Stimulated activated CD4-positive, alpha-beta T cell treated with anti-CD3 and anti-CD28 coated beads, Interleukin-4, amount 100 ng/mL, for 24 hours (primary cell): ENCODE measurements around the gene GJA9.
A peak's percentile ranks its signal among the peaks of the same experiment; 100 is the strongest.
"Not testable (repeated sequence)": the region's sequence is repeated elsewhere in the genome, so short reads cannot be mapped to it uniquely, and the experiment has no call there.

ENCODE experiments used
- DNase-seq: peaks from one replicate; pipeline ENCODE4 v3.0.0-alpha.2; 2020

The GJA9 gene

DNA sequence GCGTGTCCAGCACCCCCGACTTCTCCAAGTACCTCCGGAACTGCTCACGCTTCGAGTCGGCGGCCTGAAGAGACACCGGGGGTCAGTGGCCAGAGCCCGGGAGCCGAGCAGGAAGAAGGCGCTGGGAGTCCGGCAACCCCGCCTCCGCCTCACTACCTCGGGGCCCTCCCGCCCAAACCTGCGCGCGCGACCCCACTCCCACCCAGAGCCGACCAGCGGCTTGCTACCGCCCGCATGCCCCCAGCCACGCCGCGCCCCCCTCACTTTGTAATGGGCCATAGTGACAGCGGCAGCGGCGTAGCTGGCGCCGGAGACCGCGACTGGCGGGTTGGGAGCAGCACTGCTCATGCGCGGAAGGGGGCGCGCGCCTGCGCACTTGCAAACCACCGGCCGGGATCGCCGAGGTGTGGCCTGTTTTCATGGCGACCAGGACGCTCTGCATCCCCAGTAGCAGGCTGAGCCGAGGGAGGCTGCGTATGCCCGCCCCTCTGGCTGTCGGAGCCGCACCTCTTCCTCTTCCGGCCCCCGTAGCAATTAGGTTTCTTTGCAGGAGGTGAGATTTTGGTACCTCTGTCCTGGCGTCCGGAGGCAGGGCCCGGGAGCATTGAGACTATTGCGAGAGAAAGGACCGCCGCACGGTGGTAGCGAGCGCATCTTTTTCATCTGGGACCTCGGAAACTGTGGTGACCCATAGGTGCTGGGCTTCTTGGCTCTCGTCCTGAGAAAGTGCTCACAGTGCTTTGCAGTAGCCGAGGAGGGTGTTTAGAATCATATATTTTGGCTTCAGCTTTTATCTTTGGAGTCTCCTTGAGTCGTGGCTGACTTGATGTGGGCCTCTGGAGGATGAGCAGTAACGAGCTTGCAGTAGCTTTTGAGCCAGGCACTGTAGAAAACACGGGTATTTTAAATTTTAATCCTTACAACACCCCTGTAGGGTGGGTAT, 8.1 kb downstream of the GJA9 start, which contains the start of gene MYCBP:
Gene MYCBP, minus strand, starts transcription at position 322 of the 943 bp plus-strand sequence. Its CDS starts 43 bp downstream, at position 279.
- DNase-seq = peak; percentile 96

DNA sequence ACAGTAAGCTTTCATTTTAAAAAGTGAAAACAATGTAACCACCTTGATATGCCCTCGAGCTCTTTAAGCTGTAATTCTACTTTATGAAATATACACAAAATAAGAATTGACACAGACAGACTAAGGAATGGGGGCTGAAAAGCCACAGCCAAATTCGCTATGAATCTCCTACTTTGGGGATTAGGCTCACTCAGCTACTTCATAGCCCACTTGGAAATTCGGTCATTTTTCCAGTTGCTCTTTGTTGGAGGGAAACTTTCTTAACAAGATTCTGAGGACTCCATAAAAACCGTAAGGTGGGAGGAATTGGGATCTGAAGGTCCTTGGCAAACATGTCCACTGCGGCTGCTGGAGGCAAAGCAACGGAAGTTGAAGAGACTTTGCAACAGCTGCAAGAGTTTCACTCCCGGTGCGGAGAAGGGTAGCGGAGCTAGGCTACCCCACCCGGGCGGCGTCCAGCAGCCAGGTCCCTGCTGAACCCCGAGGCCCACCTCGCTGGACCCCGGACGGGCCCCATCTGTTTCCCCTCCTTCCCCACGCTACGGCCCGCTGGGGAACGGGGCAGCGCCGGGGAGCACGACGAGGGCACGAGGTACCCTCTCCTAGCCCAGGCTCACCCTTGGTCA, 8.9 kb downstream of the GJA9 start:
- peak; percentile 46 for DNase-seq

DNA sequence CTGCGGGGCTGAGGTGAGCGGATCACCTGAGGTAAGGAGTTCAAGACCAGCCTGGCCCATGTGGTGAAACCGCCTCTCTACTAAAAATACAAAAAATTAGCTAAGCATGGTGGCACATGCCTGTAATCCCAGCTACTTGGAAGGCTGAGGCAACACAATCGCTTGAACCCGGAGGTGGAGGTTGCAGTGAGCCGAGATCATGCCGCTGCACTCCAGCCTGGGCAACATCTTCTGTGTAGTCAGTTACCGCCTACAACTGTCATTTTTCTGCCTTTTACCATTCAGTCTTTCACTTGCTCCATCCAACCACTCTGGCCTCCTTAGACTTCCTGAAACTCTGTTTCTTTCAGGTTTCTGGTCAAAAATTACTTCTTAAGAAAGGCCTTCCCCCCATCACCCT, 10.4 kb downstream of the GJA9 start:
- DNase-seq = no peak

DNA sequence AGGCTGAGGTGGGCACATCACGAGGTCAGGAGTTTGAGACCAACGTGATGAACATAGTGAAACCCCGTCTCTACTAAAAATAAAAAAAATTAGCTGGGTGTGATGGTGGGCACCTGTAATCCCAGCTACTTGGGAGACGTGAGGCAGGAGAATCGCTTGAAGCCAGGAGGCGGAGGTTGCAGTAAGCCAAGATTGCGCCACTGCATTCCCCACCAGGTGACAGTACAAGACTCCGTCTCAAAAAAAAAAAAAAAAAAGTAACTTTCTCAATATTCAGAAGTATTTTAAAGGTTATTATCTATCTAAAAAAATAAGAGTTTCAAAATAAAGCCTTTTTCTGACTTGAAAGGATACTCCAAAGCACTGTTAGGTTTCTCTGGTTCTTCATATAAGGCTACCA, 14.2 kb downstream of the GJA9 start:
- DNase-seq = no peak

DNA sequence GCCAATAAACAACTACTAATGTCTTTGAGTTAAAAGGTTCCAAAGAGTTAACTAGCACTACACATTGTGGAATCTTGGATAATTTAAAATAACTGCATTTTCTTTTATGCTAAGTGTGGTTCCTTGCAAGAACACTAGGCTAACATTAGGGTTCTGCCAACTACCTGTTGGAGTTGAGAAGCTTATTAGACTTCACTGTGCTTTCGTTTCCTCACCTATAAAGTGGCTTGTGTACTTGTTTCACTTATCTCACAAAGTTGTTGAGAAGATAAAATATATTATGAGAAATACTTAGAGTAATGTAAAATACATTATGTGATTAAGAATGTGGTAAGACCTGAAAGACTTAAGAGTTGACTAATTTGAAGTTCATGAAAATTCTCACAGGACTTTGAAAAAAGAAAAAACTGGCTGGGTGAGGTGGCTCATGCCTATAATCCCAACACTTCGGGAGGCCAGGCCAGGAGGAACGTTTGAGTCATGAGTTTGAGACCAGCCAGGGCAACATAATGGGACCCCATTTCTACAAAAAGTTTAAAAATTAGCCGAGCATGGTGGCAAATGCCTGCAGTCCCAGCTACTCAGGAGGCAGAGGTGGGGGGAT, 16.2 kb downstream of the GJA9 start:
- DNase-seq = no peak

DNA sequence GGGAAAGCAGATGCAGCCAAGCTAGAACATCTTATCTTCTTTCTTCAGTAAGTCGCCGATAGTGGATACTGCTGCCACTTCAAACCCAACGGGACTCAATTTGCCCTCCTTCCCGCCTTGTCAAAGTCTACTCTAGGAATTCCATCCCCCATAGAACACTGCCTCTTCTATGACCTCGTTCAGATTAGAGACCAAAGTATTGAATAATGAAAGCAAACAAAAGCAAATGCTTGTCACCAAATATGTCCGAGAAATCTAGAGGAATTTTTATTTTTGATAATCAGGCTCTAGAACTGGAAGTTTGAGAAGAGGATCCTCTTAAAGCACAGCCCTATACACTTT, 21.0 kb downstream of the GJA9 start:
- no peak for DNase-seq

DNA sequence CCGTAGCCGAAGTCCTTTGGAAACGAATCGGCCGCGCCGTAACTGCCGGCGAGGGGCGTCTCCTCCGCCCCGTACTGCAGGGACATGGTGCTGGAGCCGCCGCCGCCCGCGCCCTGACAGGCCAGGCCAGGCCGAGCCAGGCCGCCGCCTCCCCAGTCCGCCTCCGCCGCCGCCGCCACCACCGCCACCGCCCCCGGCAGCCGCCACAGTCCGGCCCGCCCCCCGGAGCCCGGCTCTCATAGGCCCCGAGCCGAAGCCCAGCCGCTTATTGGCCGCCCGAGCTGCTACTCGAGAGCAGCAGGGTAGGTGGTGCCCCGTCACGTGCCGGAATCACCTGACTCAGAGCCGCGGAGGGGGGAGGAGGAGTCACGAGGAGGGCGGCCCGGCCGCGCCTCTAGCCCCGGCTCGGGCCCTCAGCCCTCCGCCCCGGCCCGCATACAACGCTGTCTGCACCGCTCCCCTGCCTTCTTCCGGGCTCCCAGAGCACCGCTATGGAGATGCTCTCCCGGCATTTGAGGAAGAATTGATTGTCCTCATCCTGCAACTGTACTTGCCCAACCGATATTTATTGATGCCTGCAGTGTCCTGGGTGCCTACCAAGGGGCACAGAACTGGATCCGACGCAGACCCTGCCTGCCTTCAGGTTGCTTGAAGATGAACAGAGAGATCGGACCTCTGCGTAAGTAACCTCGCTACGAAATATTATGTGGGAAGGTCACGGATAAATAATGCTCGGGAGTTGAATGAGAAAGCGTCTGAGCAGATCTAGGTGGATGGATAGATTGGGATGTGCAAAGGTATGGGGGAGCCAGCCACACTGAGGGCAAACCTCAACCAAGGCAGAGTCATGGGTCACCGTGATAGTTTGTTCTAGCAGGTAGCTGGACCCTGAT, 21.6 kb downstream of the GJA9 start, which contains the start of gene RRAGC:
Gene RRAGC, minus strand, starts transcription at position 212 of the 893 bp plus-strand sequence. Its CDS starts 126 bp downstream, at position 86.
- peak; percentile 98 for DNase-seq

DNA sequence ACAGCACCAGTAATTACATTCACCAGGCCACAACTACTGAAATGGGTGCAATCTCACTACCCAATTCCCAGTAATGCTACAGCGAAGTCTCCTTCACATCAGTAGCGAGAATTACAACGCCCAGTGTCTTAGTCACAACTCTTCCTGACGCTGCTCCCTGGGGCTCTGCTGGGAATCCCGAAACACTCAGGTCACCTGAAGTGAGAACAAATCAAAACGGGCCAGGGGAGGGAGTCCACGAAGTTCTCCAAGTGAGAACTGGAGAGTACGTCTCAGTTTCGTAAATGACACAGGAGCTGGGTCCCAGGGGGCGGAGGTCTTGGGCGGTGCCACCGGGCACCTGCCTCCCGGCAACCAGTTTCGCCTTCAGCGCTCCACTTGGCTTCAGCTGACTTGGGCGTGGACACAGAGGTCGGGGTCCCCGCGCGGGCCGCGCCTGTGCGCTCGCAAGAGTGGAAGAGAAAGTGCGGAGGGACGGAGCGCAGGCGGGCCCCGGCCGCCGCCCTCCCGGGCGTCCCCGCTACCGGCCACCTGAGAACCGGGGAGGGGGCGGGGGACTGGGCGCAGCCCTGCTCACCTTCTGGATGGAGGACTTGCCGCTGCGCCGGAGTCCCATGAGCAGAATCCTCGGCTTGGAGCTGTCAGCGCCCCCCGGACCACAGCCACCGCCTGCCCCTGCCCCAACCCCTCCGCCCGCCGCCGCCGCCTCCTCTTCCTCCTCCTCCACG, 22.4 kb downstream of the GJA9 start:
- DNase-seq = peak; percentile 58

DNA sequence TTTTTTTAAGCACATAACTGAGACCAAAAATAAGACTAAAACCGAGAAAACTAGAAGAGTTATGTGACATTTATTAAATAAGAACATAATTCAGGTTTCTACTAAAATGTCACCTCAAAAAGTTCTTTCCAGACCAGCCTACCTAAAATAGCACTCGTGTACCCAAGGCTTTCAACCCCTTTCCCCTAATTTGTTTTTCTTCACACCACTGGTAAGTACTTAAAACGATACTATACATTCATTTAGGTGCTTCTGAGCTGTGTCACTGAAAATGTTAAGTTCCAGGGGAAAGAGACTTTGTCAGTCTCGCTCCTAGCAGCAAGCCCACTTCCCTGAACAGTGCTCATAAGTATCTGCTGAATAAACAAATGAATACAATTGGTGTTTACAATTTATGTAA, 28.6 kb downstream of the GJA9 start:
- no peak for DNase-seq

DNA sequence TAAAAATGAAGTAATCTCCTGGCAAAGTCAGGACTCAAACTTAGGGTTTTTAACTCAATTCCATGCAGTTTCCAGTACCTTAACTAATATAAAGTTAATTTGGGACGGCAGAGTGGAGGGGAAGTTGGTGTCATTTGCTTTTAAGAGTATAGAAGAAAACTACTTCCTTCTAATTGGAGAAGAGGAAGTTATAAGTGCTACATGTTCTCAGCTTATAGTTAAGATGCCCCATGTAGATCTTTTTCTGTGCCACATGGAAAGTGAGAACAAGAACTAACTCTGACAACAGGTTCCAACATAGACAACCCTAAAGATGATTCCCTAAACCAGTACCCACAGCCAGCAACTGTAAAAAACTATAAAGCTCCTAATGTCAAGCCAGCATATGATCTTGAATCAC, 33.3 kb downstream of the GJA9 start:
- no peak for DNase-seq

DNA sequence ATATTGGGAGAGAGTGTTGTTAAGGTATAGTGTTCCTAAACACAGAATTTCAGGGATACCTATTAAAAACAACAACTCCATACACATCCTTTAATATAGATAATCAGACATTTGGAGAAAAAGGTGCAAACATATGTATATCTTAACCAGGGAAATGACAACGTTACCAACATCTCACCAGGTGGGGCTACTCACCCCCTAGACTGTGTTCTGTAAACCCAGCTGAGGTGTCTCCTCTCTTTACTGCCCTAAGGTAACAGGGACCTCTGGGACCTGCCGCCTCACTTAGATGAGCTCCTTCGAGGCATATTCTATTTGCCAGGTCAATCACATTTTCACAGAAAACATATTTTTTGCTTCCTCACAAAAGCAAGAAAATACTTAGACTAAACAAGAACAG, 35.2 kb downstream of the GJA9 start:
- no peak for DNase-seq

DNA sequence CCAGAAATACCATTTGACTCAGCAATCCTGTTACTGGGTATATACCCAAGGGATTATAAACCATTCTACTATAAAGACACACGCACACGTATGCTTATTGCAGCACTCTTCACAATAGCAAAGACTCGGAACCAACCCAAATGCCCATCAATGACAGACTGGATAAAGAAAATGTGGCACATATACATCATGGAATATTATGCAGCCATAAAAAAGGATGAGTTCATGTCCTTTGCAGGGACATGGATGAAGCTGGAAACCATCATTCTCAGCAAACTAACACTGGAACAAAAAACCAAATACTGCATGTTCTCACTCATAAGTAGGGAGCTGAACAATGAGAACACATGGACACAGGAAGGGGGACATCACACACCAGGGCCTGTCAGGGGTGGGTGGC, 36.3 kb downstream of the GJA9 start:
- not testable (repeated sequence) for DNase-seq

DNA sequence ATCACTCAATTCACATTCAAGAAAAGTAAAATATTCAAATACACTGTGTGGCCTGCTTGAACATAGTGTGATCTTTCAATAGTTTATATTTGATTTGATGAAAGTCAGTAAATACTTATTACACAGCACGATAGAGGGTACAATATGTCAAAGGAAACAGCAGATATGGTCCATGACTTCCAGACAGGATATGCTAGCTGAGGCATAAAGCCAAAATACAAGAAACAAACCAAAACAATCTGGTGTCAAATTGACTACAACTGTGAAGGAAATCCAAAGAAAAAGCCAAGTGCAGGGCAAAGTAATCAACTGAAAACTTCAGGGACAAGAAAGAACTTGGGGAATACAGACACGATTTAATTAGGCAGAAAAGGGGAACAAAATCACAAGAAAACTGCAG, 41.1 kb downstream of the GJA9 start:
- DNase-seq = no peak

DNA sequence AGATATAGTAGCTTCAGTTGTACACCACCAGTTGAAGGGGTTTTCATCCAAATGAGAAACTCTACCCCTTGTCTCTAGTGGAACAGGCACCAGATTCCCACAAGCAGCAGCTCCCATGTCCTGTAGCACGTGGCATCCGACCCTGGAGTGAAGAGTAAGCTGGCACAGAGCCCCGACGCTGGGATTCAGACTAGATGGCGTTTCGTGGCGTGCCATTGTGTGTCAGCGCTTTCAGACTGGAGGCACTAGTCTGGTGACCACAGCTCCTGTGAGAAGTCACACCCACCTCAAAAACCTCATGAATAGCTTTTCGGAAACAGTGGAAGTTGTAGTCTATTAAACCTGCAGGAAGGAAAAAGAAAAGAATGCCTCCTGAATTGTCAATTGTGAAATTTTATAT, 42.0 kb downstream of the GJA9 start:
- no peak for DNase-seq

DNA sequence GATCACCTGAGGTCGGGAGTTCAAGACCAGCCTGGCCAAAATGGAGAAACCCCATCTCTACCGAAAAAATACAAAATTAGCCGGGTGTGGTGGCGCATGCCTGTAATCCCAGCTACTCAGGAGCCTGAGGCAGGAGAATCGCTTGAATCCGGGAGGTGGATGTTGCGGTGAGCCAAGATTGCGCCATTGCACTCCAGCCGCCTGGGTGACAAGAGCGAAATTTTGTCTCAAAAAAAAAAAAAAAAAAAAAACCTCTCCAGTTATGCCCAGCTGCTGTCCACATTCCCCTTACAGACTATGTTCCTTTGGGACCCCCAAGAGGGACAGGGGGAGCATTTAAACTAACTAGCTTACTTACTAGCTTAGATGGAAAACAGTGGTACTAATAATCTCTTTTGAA, 45.1 kb downstream of the GJA9 start:
- DNase-seq = not testable (repeated sequence)

DNA sequence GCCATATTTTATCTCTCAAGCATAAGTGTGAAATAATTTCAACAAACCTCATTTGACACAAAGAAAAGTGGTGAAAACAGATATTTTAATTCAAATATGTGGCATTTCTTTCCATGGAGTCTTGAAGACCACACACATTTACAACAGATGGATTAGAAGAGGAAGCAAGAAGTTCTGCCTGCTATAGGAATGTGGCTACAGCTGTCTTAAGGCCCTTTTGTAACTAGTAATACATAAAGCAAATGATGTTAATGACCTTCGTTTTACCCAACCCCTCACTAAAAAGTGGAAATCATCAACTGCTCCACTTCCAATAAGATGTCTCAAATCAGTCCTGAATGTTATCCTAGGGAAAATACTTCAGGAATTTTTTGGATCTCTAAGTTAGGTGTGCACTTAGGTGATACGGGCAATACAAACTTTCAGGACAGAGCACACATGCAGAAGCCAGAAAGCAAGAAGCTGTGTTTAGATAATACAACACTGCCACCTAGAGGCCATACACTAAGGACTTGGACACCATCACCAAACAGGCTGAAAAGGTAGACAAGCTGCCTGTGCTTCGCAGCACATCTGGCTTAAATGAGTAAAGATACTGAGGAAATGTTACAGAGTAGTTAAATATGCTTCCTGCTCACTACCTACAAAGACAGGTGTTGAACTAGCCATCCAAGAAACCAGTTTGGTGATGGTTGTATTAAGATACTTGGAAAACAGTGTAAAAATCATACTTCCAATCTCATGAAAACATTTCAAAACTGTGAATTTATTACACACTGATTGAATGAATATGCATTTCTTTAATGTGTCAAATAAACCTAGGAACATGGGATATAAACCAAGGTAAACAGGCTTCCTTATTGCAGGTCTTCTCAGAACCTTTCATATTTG, 46.2 kb downstream of the GJA9 start:
- peak; percentile 60 for DNase-seq

DNA sequence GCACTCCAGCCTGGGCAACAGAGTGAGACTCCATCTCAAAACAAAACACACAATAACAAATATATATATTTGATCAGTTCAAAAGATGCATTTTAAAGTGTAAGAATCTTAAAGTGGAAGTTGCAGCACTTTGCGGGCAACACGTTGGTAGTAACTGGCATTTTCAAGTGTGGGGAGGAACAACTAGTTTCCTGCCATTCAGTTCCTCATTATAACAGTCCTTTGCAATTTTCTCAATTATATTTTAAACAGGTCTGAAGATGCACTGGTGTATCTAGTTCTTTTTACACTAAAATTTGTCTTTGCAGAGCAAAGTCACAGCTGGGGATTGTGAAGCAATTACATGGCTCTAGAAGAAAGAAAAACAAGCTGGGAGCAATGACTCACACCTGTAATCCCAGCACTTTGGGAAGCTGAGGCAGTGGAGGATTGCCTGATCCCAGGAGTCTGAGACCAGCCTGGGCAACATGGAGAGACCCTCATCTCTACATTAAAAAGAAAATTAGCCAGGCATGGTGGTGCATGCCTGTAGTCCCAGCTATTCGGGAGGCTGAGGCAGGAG, 47.1 kb downstream of the GJA9 start:
- DNase-seq = no peak

DNA sequence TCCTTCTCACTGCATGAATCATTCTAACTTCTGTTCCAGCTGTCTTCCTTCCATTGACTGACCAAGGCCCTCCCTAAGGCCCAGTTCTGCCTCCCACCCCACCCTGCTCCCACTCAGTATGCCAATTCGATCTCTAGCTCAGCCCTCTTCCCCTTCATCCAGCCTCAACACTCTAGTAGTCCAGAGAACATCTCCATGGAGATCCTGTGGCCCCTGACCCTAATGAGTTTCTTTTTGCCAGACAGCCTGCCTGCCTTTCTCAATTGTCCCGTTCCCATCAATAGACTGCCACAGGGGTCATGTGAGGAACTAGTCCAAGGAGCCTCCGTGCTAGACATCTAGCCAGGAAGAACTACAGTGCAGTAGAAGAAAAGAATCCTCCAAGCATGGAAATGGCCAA, 48.2 kb downstream of the GJA9 start:
- DNase-seq = no peak

DNA sequence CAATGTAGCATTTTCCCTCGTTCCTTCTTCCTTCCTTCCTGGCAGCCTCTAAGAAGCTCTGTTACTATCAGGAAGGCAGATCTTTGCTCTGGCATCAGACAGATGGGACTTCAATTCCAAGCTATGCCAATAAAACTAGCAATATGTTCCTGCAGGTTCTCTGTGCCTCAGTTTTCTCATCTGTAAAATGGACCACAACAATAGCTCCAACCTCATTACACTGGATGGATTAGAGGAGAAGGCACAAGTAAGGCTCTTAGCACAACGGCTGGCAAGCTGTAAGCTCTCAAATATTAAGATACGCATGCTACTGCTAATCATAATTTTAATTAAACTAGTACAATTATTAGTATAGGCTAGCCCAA, 49.0 kb downstream of the GJA9 start:
- no peak for DNase-seq

DNA sequence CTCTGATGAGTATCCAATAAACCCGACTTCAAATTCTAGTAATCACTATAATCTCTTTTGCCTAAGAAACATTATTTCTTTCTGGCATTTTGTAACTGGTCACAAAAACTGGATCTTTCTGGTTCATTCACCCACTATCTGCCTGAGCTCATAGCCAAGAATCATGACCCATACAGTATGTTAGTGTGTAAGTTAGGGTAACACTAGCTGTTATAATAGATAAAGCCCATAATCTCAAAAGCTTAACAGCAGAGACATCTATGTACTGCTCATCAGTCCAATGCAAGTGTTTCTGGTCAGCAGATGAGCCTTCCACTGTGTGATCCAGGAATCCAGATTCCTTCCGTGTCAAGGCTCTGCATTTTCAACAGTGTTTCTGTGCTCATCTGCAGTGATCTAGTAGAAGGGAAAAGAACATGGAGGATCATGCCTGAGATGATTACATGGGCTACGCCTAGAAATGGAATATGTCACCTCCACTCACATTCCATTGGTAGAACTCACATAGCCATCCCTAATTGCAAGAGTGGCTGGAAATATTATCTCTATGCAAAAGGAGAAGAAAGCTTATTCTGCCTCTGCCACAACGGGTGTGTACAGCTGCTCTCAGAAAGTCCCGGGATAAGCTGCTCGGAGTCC, 49.5 kb downstream of the GJA9 start:
- no peak for DNase-seq
